ENCODE data around the gene HTR2B.

The HTR2B gene

GRCh38 chr2:231138699-231139098 lies 13.9 kb upstream of the HTR2B start:
- no peaks in the 10 kb centered on the region for H3K9me3 ChIP-seq (ENCODE audit: control insufficient read depth, low read length)
- H3K4me3 ChIP-seq (ENCODE audit: low read depth, low read length): no peak overlapping the region
- H3K27ac ChIP-seq: no peak overlapping the region

GRCh38 chr2:231134910-231135655 lies 10.2 kb upstream of the HTR2B start:
- H3K36me3 ChIP-seq (ENCODE audit: control insufficient read depth, insufficient read depth, low read length): no peaks in the 10 kb centered on the region
- no peak overlapping the region for H3K9ac ChIP-seq
- H3K27ac ChIP-seq: no peak overlapping the region
- peaks cover 5% of the 10 kb centered on the region for H3K4me1 ChIP-seq
- H3K79me2 ChIP-seq: no peaks in the 10 kb centered on the region
- no peak for TF ChIP-seq CTCF (IDR thresholded peaks at IDR 0.05)
- H3K4me2 ChIP-seq (ENCODE audit: low read length): no peak overlapping the region
- H3K4me3 ChIP-seq (ENCODE audit: low read depth, low read length): no peak overlapping the region
- H2AFZ ChIP-seq: no peak overlapping the region
- H3K27me3 ChIP-seq (ENCODE audit: control insufficient read depth, insufficient read depth, low read length): no peaks in the 10 kb centered on the region
- H3K9me3 ChIP-seq (ENCODE audit: control insufficient read depth, low read length): no peaks in the 10 kb centered on the region

More at GRCh38 chr2:231138699-231139098, 13.9 kb upstream of the HTR2B start:
- no peak for TF ChIP-seq CTCF (IDR thresholded peaks at IDR 0.05)
- H3K4me1 ChIP-seq: no peaks in the 10 kb centered on the region
- no peaks in the 10 kb centered on the region for H3K36me3 ChIP-seq (ENCODE audit: control insufficient read depth, insufficient read depth, low read length)
- no peak overlapping the region for H3K4me2 ChIP-seq (ENCODE audit: low read length)
- H3K9ac ChIP-seq: no peak overlapping the region
- no peaks in the 10 kb centered on the region for H3K79me2 ChIP-seq
- no peaks in the 10 kb centered on the region for H3K27me3 ChIP-seq (ENCODE audit: control insufficient read depth, insufficient read depth, low read length)
- H2AFZ ChIP-seq: no peak overlapping the region

- Histone ChIP-seq H3K4me2 (ENCODE audit: low read length) (no peak overlapping the region), H3K4me1 (peaks cover 5% of the 10 kb centered on the region), H3K36me3 (ENCODE audit: control insufficient read depth, insufficient read depth, low read length) (no peaks in the 10 kb centered on the region), H3K79me2 (no peaks in the 10 kb centered on the region), H3K9ac (no peak overlapping the region), H2AFZ (no peak overlapping the region), H3K27ac (no peak overlapping the region), H3K4me3 (ENCODE audit: low read depth, low read length) (no peak overlapping the region), H3K27me3 (ENCODE audit: control insufficient read depth, insufficient read depth, low read length) (no peaks in the 10 kb centered on the region), H3K9me3 (ENCODE audit: control insufficient read depth, low read length) (no peaks in the 10 kb centered on the region)
- TF ChIP-seq CTCF (IDR thresholded peaks at IDR 0.05): no peak
These were observed 8.7 kb upstream of the HTR2B start for GRCh38 chr2:231133365-231134099.

- Histone ChIP-seq H3K27ac (no peak overlapping the region), H2AFZ (no peak overlapping the region), H3K9ac (no peak overlapping the region), H3K36me3 (ENCODE audit: control insufficient read depth, insufficient read depth, low read length) (no peaks in the 10 kb centered on the region), H3K27me3 (ENCODE audit: control insufficient read depth, insufficient read depth, low read length) (no peaks in the 10 kb centered on the region), H3K4me3 (ENCODE audit: low read depth, low read length) (no peak overlapping the region), H3K4me2 (ENCODE audit: low read length) (no peak overlapping the region), H3K9me3 (ENCODE audit: control insufficient read depth, low read length) (no peaks in the 10 kb centered on the region), H3K79me2 (no peaks in the 10 kb centered on the region), H3K4me1 (peaks cover 5% of the 10 kb centered on the region)
- no peak for TF ChIP-seq CTCF (IDR thresholded peaks at IDR 0.05)
These were observed 7.3 kb upstream of the HTR2B start for GRCh38 chr2:231132129-231132528.
